Spinal cord (tissue), 10 donors: ENCODE measurements around the gene HES7. TPM values are rescaled to one million over a fixed set of nuclear protein-coding genes. Genes with fewer than 3 reads are reported as not detected.

Source experiments
- DNase-seq, 6 donors: peaks; one replicate each; pipeline versions ENCODE4 v3.0.0 to v3.0.0-alpha.2; 2013 to 2015; ENCODE audit warnings: low spot score in 6 of 6, low read depth in 4 of 6
- H3K27ac ChIP-seq: one replicate; pipeline ENCODE4 v1.5.1; 2013; ENCODE audit warnings: low read depth, low read length, control low read depth
- H3K27me3 ChIP-seq: one replicate; pipeline ENCODE4 v1.6.1; 2013; ENCODE audit warnings: low read length; ENCODE audit not compliant: control insufficient read depth, insufficient read depth
- H3K36me3 ChIP-seq: one replicate; pipeline ENCODE4 v1.6.1; 2013; ENCODE audit warnings: low read length; ENCODE audit not compliant: control insufficient read depth, insufficient read depth
- H3K4me1 ChIP-seq: one replicate; pipeline ENCODE4 v1.6.1; 2013; ENCODE audit warnings: low read length; ENCODE audit not compliant: control insufficient read depth, insufficient read depth
- H3K4me3 ChIP-seq: one replicate; pipeline ENCODE4 v1.5.1; 2013; ENCODE audit warnings: low read depth, low read length, control low read depth
- H3K9me3 ChIP-seq: one replicate; pipeline ENCODE4 v1.6.1; 2013; ENCODE audit warnings: low read length; ENCODE audit not compliant: control insufficient read depth, insufficient read depth
- WGBS: methylation state at CpG from one replicate; pipeline ENCODE4 v1.1.5; 2013; ENCODE audit warnings: missing lambda C conversion rate; ENCODE audit not compliant: insufficient coverage; 5-methylcytosine and 5-hydroxymethylcytosine counted together
- polyA plus RNA-seq, 2 donors: library from polyadenylated mRNA; unstranded; fragments of 120-200 nt; gene quantifications; one replicate each; pipeline ENCODE4 v1.2.1, GENCODE V29; 2013; ENCODE audit not compliant: insufficient read length in 2 of 2
- total RNA-seq, 2 donors: library from RNA; depleted of rRNA in 1 of 2; stranded (reverse); fragments of 120-200 nt in 1 of 2; fragments of >200 nt in 1 of 2; gene quantifications; one replicate each; pipeline versions ENCODE4 v1.2.3 to v1.2.4, GENCODE V29; 2013 to 2014
- donor health status: healthy.

HES7 gene
- total and polyA plus RNA-seq, 4 donors, result 0.20 to 2.5 (median 1.0) TPM

GRCh38 chr17:8150194-8151119 lies 26.6 kb upstream of the HES7 start:
- Histone ChIP-seq H3K27ac (peak overlapping the region; percentile 100), H3K27me3 (no peaks in the 10 kb centered on the region), H3K4me1 (peaks cover 52% of the 10 kb centered on the region), H3K9me3 (no peaks in the 10 kb centered on the region), H3K4me3 (peak overlapping the region; percentile 82), H3K36me3 (peaks cover 54% of the 10 kb centered on the region)
- no peak for DNase-seq
- 75% methylated on average over 17 of the region's 18 CpGs for WGBS

- peaks cover 62% of the 10 kb centered on the region for H3K36me3 ChIP-seq
- WGBS, result 96% methylated on average over 29 of the region's 29 CpGs
- no peak overlapping the region for H3K4me3 ChIP-seq
- DNase-seq, result no peak
- H3K9me3 ChIP-seq, result no peaks in the 10 kb centered on the region
- H3K27ac ChIP-seq, result no peak overlapping the region
- no peaks in the 10 kb centered on the region for H3K27me3 ChIP-seq
- peaks cover 46% of the 10 kb centered on the region for H3K4me1 ChIP-seq
Measured at GRCh38 chr17:8149419-8150193, 25.7 kb upstream of the HES7 start.

GRCh38 chr17:8148560-8148959 lies 24.7 kb upstream of the HES7 start:
- no peak for DNase-seq
- H3K36me3 ChIP-seq, result peaks cover 73% of the 10 kb centered on the region
- H3K9me3 ChIP-seq, result no peaks in the 10 kb centered on the region
- WGBS, result 96% methylated on average over 7 of the region's 13 CpGs
- no peak overlapping the region for H3K4me3 ChIP-seq
- peaks cover 36% of the 10 kb centered on the region for H3K4me1 ChIP-seq
- no peak overlapping the region for H3K27ac ChIP-seq
- H3K27me3 ChIP-seq, result no peaks in the 10 kb centered on the region

GRCh38 chr17:8147805-8148404 lies 24.0 kb upstream of the HES7 start:
- Histone ChIP-seq H3K4me3 (no peak overlapping the region), H3K9me3 (no peaks in the 10 kb centered on the region), H3K36me3 (peaks cover 79% of the 10 kb centered on the region), H3K4me1 (peaks cover 29% of the 10 kb centered on the region), H3K27me3 (no peaks in the 10 kb centered on the region), H3K27ac (no peak overlapping the region)
- WGBS, result 95% methylated on average over 10 of the region's 13 CpGs
- no peak for DNase-seq

- no peak overlapping the region for H3K27ac ChIP-seq
- no peaks in the 10 kb centered on the region for H3K27me3 ChIP-seq
- no peak overlapping the region for H3K4me3 ChIP-seq
- no peak for DNase-seq
- 91% methylated on average over 23 of the region's 26 CpGs for WGBS
- H3K36me3 ChIP-seq, result peaks cover 86% of the 10 kb centered on the region
- peaks cover 23% of the 10 kb centered on the region for H3K4me1 ChIP-seq
- H3K9me3 ChIP-seq, result no peaks in the 10 kb centered on the region
Measured at GRCh38 chr17:8147141-8147804, 23.4 kb upstream of the HES7 start.

GRCh38 chr17:8146381-8147140 lies 22.7 kb upstream of the HES7 start:
- Histone ChIP-seq H3K9me3 (no peaks in the 10 kb centered on the region), H3K27ac (no peak overlapping the region), H3K4me3 (no peak overlapping the region), H3K4me1 (peaks cover 16% of the 10 kb centered on the region), H3K36me3 (peaks cover 93% of the 10 kb centered on the region), H3K27me3 (no peaks in the 10 kb centered on the region)
- no peak for DNase-seq
- 96% methylated on average over 11 of the region's 14 CpGs for WGBS

- DNase-seq, result no peak
- 92% methylated on average over 2 of the region's 12 CpGs for WGBS
Measured at GRCh38 chr17:8145811-8146210, 21.9 kb upstream of the HES7 start.

GRCh38 chr17:8144401-8145231 lies 20.7 kb upstream of the HES7 start:
- Histone ChIP-seq H3K27ac (no peak overlapping the region), H3K4me3 (no peak overlapping the region), H3K4me1 (no peaks in the 10 kb centered on the region), H3K27me3 (no peaks in the 10 kb centered on the region), H3K9me3 (no peaks in the 10 kb centered on the region), H3K36me3 (peaks cover 100% of the 10 kb centered on the region)
- DNase-seq, result no peak
- WGBS, result 94% methylated on average over 11 of the region's 15 CpGs

More at GRCh38 chr17:8145811-8146210, 21.9 kb upstream of the HES7 start:
- H3K4me1 ChIP-seq, result peaks cover 9% of the 10 kb centered on the region
- H3K9me3 ChIP-seq, result no peaks in the 10 kb centered on the region
- no peaks in the 10 kb centered on the region for H3K27me3 ChIP-seq
- H3K36me3 ChIP-seq, result peaks cover 100% of the 10 kb centered on the region
- no peak overlapping the region for H3K27ac ChIP-seq
- H3K4me3 ChIP-seq, result no peak overlapping the region
